Smooth muscle cell (in vitro differentiated cells): ENCODE measurements around the gene VWA5B1. TPM values are rescaled to one million over a fixed set of nuclear protein-coding genes. Genes with fewer than 3 reads are reported as not detected.

Source experiments
- DNase-seq: peaks from one replicate; lab custom pipeline; 2025; ENCODE audit not compliant: unreplicated experiment; lab: John Stamatoyannopoulos, UW
- H2AFZ ChIP-seq: fragments of 200-600 bp; sonication (generic); 2 replicates; pipeline ENCODE4 v1.6.0; 2016; ENCODE audit warnings: antibody characterized with exemption, low read depth, mild to moderate bottlenecking
- H3F3A ChIP-seq: fragments of 200-600 bp; sonication (generic); 2 replicates; pipeline ENCODE4 v1.6.0; 2017; ENCODE audit warnings: antibody characterized with exemption, low read depth
- H3K27ac ChIP-seq: fragments of 200-600 bp; sonication (generic); 2 replicates; pipeline ENCODE4 v1.5.1; 2016; ENCODE audit warnings: low read depth, mild to moderate bottlenecking
- H3K27me3 ChIP-seq: fragments of 200-600 bp; sonication (generic); 2 replicates; pipeline ENCODE4 v1.6.1; 2016; ENCODE audit warnings: low read depth, mild to moderate bottlenecking
- H3K36me3 ChIP-seq: fragments of 200-600 bp; sonication (generic); 2 replicates; pipeline ENCODE4 v1.5.1; 2016; ENCODE audit warnings: low read depth
- H3K4me1 ChIP-seq: fragments of 200-600 bp; sonication (generic); 2 replicates; pipeline ENCODE4 v1.5.1; 2016; ENCODE audit warnings: low read depth
- H3K4me2 ChIP-seq: fragments of 200-600 bp; sonication (generic); 2 replicates; pipeline ENCODE4 v1.6.0; 2016; ENCODE audit warnings: mild to moderate bottlenecking
- H3K4me3 ChIP-seq: fragments of 200-600 bp; sonication (generic); 2 replicates; pipeline ENCODE4 v1.5.1; 2016; ENCODE audit warnings: mild to moderate bottlenecking
- H3K79me2 ChIP-seq: fragments of 200-600 bp; sonication (generic); 2 replicates; pipeline ENCODE4 v1.6.0; 2016; ENCODE audit warnings: low read depth, mild to moderate bottlenecking
- H3K9ac ChIP-seq: fragments of 200-600 bp; sonication (generic); 2 replicates; pipeline ENCODE4 v1.6.0; 2016; ENCODE audit warnings: low read depth
- H3K9me3 ChIP-seq: fragments of 200-600 bp; sonication (generic); replicated peaks from 2 replicates; pipeline ENCODE4 v1.5.1; 2016; ENCODE audit warnings: low read depth
- H4K20me1 ChIP-seq: fragments of 200-600 bp; sonication (generic); 2 replicates; pipeline ENCODE4 v1.6.0; 2016; ENCODE audit warnings: low read depth
- WGBS: methylation state at CpG from one replicate; pipeline ENCODE4 v1.1.7; 2016; ENCODE audit warnings: low lambda C conversion rate; 5-methylcytosine and 5-hydroxymethylcytosine counted together
- polyA plus RNA-seq: library from polyadenylated mRNA; unstranded; fragments of >200 nt; fragmentation: Nextera tagmentation; extraction: Ambion mirVana; gene quantifications from 2 replicates; pipeline ENCODE4 v1.2.1, GENCODE V29; 2016
- total RNA-seq: library from RNA; depleted of rRNA; stranded (reverse); fragments of >200 nt; gene quantifications from 2 replicates; pipeline ENCODE4 v1.2.3, GENCODE V29; 2014
- TF ChIP-seq, protein P1 (sequence below): fragments of 200-600 bp; sonication (generic); IDR thresholded peaks from 2 replicates; pipeline ENCODE4 v1.5.1; 2017; ENCODE audit warnings: borderline replicate concordance, mild to moderate bottlenecking, antibody characterized with exemption; ENCODE audit not compliant: insufficient read depth, poor library complexity, severe bottlenecking

Gene VWA5B1
- total and polyA plus RNA-seq, 2 experiments from 2014 or later = not detected

GRCh38 chr1:20362856-20363255 is 72.2 kb downstream of the VWA5B1 start:
- Histone ChIP-seq H3K4me1 (peaks cover 8% of the 10 kb centered on the region), H4K20me1 (no peaks in the 10 kb centered on the region), H3K4me2 (no peak overlapping the region), H3K4me3 (no peak overlapping the region), H3K36me3 (no peaks in the 10 kb centered on the region), H2AFZ (no peak overlapping the region), H3K79me2 (no peaks in the 10 kb centered on the region), H3K9me3 (no peaks in the 10 kb centered on the region), H3K27me3 (peaks cover 69% of the 10 kb centered on the region), H3F3A (no peaks in the 10 kb centered on the region), H3K9ac (no peak overlapping the region), H3K27ac (no peak overlapping the region)
- DNase-seq = no peak
- TF ChIP-seq, protein P1, sequence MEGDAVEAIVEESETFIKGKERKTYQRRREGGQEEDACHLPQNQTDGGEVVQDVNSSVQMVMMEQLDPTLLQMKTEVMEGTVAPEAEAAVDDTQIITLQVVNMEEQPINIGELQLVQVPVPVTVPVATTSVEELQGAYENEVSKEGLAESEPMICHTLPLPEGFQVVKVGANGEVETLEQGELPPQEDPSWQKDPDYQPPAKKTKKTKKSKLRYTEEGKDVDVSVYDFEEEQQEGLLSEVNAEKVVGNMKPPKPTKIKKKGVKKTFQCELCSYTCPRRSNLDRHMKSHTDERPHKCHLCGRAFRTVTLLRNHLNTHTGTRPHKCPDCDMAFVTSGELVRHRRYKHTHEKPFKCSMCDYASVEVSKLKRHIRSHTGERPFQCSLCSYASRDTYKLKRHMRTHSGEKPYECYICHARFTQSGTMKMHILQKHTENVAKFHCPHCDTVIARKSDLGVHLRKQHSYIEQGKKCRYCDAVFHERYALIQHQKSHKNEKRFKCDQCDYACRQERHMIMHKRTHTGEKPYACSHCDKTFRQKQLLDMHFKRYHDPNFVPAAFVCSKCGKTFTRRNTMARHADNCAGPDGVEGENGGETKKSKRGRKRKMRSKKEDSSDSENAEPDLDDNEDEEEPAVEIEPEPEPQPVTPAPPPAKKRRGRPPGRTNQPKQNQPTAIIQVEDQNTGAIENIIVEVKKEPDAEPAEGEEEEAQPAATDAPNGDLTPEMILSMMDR = no peak
- 93% methylated on average over 2 of the region's 2 CpGs for WGBS

DNA sequence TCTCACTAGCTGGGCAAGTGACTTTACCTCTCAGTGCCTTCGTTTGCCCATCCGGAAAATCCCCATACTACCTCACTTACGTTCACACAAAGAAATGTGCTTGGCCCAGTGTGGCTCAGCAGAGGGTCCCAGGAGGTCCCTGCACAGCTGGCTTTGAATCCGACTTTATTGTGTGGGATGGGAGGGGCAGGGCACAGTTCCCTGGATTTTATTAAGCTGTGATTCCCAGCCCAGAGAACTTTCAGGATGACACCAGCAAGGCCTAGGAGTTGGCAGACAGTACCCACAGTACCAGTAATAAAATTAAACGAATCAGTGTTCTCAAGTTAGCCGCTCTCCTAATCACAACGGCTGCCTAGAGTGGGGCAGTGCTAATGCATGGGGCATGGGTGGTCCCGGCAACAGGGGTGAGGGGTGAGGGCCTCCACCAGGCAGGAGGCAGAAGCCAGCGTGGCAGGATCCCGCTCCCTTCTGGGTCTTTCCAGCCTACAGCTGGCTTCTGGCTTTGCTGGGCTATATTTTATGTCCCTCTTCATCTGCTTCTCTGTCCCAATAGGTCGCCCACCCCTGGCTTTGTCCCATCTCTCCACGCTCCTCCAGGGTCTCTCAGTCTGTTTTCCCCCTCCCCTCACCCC is 74.9 kb downstream of the VWA5B1 start:
- H3K9ac ChIP-seq = no peak overlapping the region
- peaks cover 75% of the 10 kb centered on the region for H3K27me3 ChIP-seq
- H2AFZ ChIP-seq = no peak overlapping the region
- TF ChIP-seq, protein P1 = no peak
- no peak overlapping the region for H3K4me3 ChIP-seq
- H4K20me1 ChIP-seq = no peaks in the 10 kb centered on the region
- no peaks in the 10 kb centered on the region for H3K9me3 ChIP-seq
- no peak overlapping the region for H3K27ac ChIP-seq
- H3K36me3 ChIP-seq = no peaks in the 10 kb centered on the region
- H3K4me1 ChIP-seq = peaks cover 8% of the 10 kb centered on the region
- no peaks in the 10 kb centered on the region for H3F3A ChIP-seq
- 68% methylated on average over 11 of the region's 12 CpGs for WGBS
- no peak for DNase-seq
- H3K79me2 ChIP-seq = no peaks in the 10 kb centered on the region
- H3K4me2 ChIP-seq = peak overlapping the region; percentile 84

GRCh38 chr1:20366056-20366462 is 75.4 kb downstream of the VWA5B1 start:
- no peaks in the 10 kb centered on the region for H4K20me1 ChIP-seq
- H3F3A ChIP-seq = no peaks in the 10 kb centered on the region
- no peaks in the 10 kb centered on the region for H3K36me3 ChIP-seq
- H3K79me2 ChIP-seq = no peaks in the 10 kb centered on the region
- H3K9me3 ChIP-seq = no peaks in the 10 kb centered on the region
- peak overlapping the region; percentile 41 for H3K4me3 ChIP-seq
- 3% methylated on average over 32 of the region's 42 CpGs for WGBS
- H3K4me2 ChIP-seq = peak overlapping the region; percentile 84
- H3K9ac ChIP-seq = no peak overlapping the region
- H2AFZ ChIP-seq = no peak overlapping the region
- H3K27ac ChIP-seq = no peak overlapping the region
- H3K4me1 ChIP-seq = peaks cover 8% of the 10 kb centered on the region
- TF ChIP-seq, protein P1 = no peak
- DNase-seq = no peak
- peaks cover 71% of the 10 kb centered on the region for H3K27me3 ChIP-seq
